Activated effector memory CD4-positive, alpha-beta T cell treated with anti-CD3 and anti-CD28 coated beads, Interleukin-2, amount 50 U/mL, for 16 hours (primary cell): ENCODE measurements around the gene LCE1D.

Source experiments
- DNase-seq: peaks from one replicate; pipeline ENCODE4 v3.0.0-alpha.2; 2020

Gene LCE1D, protein sequence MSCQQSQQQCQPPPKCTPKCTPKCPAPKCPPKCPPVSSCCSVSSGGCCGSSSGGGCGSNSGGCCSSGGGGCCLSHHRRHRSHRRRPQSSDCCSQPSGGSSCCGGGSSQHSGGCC

GRCh38 chr1:152796421-152796820, at the start of gene LCE1D:
Gene LCE1D, plus strand, starts transcription at chr1:152796721. Its CDS starts 1,074 bp downstream, at chr1:152797795.
- no peak for DNase-seq

- no peak for DNase-seq
Measured at GRCh38 chr1:152747831-152748230, 48.7 kb upstream of the LCE1D start.

DNA sequence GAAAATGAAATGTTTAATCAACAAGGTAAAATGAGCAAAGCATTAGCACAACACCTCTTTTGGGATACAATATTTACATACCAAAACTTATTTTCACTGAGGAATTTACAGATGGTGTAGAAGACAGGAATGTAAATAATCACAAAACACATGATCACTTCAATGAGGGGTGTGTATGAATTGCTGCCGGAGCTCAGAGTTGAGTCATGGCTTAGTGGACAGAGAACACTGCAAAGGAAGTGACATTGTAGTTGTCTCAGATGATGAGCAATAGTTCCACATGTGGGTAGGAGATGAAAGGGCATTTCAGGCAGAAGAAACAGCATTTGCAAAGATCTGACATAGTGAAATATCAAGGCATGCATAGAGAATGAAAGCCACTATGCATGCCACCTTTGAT, 44.3 kb upstream of the LCE1D start:
- no peak for DNase-seq

DNA sequence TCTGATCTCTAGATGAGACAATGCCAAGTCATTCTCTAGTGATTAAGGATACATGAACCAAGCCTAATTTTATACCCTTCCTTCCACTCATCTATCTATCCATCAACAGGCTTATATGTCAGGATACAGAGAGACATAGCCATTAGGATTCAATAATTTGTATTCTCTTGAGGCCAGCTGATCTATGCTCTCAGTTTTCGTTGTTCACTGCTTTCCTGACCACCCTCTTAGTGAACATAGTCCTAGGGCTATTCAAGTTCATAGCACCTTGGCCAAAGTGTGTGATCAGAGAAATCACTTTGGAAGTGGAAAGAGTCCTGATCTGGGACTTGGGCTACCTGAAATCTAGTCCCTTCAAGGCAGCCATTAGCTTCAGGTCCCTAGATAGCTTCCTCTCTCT, 42.9 kb upstream of the LCE1D start:
- no peak for DNase-seq

GRCh38 chr1:152756872-152757271, 39.6 kb upstream of the LCE1D start:
- DNase-seq: no peak

DNA sequence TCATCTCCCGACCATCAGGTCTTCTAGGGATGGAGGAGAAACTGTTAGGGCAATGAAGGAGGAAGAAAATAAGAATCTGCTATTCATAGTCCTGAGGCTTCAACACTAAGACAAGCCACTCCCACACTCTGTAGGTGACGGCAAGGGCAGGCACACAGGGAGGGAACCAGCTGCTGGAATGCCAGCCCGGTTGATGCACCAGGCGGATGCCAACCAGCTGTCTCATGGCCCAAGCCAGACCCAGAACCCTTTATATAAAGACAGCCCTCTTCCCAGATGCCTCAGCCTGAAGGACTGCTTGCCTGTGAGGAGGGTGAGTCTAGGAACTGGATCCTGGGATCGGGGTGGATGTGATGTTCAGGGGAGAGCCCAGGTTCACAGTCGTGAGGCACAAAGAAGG, 38.8 kb upstream of the LCE1D start, which contains the start of gene KPRP:
Gene KPRP (plus strand): TSS at position 279 of the 400 bp plus-strand sequence. CDS start 1,564 bp downstream, outside the sequence.
- DNase-seq: no peak

GRCh38 chr1:152758636-152759035, 37.9 kb upstream of the LCE1D start:
- no peak for DNase-seq

DNA sequence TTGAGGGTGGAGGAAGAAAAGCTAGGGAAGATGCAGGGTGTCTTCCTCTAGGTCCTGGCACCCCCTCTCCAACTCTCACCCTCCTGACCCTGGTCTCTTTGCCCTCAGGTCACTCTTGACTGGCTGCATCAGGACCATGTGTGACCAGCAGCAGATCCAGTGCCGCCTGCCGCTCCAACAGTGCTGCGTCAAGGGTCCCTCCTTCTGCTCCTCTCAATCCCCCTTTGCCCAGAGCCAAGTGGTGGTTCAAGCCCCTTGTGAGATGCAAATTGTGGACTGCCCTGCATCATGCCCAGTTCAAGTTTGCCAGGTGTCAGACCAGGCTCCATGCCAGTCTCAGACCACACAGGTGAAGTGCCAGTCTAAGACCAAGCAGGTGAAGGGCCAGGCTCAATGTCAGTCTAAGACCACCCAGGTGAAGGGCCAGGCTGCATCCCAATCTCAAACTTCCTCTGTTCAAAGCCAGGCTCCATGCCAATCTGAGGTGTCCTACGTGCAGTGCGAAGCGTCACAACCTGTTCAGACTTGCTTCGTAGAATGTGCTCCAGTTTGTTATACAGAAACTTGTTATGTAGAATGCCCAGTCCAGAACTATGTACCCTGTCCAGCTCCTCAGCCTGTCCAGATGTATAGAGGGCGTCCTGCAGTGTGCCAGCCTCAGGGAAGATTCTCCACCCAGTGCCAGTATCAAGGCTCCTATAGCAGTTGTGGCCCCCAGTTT, 36.9 kb upstream of the LCE1D start:
- no peak for DNase-seq

DNA sequence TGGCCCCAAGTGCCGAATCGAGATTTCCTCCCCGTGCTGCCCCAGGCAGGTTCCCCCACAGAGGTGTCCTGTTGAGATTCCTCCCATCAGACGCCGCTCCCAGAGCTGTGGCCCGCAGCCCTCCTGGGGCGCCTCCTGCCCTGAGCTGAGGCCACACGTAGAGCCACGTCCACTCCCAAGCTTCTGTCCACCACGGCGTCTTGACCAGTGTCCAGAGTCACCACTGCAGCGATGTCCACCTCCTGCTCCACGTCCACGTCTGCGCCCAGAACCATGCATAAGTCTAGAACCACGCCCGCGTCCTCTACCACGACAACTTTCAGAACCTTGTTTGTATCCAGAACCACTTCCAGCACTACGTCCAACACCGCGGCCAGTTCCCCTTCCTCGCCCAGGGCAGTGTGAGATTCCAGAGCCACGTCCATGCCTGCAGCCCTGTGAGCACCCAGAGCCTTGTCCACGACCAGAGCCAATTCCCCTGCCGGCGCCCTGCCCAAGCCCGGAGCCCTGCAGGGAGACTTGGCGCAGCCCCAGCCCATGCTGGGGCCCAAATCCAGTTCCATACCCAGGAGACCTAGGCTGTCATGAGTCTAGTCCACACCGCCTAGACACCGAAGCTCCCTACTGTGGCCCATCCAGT, 35.9 kb upstream of the LCE1D start:
- DNase-seq: no peak

GRCh38 chr1:152761609-152762213, 34.8 kb upstream of the LCE1D start:
- no peak for DNase-seq

GRCh38 chr1:152768847-152769533, 27.5 kb upstream of the LCE1D start:
- no peak for DNase-seq

- no peak for DNase-seq
Measured at GRCh38 chr1:152770411-152770810, 26.1 kb upstream of the LCE1D start.

DNA sequence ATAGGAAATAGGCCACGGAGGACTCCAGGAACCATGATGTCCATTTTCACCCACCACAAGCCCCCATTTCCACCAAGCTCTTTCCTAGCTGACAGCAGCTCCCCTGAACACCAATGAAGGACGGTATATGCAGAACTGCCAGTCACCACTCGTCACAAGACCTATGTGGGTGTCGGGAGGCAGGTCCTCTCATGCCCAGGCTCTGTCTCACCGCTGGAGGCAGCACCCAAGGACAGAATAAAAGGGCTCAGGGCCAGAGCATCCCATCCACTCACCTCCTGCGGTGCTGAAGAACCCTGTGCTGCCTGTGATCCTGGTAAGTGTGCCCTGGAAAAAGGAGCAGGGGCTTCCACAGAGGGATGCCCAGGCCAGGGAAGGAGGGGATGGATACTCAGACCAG, 21.6 kb upstream of the LCE1D start, which contains the start of gene LCE1F:
Gene LCE1F (plus strand): TSS at position 266 of the 400 bp plus-strand sequence. CDS start 1,232 bp downstream, outside the sequence.
- DNase-seq: no peak

DNA sequence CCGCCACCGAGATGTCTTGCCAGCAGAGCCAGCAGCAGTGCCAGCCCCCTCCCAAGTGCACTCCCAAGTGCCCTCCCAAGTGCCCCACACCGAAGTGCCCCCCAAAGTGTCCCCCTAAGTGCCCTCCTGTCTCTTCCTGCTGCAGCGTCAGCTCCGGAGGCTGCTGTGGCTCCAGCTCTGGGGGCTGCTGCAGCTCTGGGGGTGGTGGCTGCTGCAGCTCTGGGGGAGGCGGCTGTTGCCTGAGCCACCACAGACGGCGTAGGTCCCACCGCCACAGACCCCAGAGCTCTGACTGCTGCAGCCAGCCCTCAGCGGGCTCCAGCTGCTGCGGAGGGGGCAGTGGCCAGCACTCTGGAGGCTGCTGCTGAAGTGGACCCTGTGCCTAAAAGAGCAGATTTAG, 20.2 kb upstream of the LCE1D start:
- DNase-seq: no peak

GRCh38 chr1:152777510-152778137, 18.9 kb upstream of the LCE1D start:
- no peak for DNase-seq

DNA sequence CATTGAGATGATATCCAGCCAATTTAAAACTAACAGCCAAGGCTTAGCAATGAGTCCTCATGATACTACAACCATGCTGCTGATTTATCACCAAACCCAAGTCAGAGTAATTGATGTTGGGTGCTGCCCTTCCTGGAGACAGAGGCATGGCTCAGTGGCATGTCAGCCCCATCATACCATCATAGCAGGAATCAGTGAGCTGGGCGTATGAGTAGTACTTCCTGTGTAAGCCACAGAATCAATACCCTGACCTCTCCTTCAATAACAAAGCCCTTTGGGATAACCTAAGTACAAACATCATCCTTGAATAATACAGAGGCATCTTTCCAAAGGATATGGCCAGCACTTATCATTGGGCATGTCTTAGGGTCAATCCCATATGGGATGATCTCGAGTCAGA, 13.4 kb upstream of the LCE1D start:
- no peak for DNase-seq

- DNase-seq: no peak
Measured at GRCh38 chr1:152786077-152786476, 10.4 kb upstream of the LCE1D start, which contains the start of gene LCE1E. Gene LCE1E, plus strand, starts transcription at chr1:152786257. Its CDS starts 1,043 bp downstream, at chr1:152787300.

DNA sequence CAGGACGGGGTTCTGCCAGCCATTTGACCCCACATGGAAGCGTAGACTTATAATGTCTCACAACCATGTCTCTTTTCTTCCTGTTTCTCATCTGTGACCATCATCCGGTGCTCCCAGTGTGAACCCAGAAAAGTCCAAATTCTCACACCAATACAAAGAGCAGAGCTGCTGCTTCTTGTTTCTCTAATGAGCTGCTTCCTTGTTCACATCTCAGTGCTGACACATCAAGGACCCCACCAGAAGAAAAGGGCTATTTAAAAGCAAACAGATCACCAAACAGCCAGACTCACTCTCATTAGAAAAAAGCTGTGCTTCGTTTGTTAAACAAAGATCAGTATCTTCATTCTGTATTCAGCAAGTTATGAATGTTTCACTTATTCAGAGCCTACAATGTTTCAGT, 835 bp upstream of the LCE1D start:
- DNase-seq: no peak

DNA sequence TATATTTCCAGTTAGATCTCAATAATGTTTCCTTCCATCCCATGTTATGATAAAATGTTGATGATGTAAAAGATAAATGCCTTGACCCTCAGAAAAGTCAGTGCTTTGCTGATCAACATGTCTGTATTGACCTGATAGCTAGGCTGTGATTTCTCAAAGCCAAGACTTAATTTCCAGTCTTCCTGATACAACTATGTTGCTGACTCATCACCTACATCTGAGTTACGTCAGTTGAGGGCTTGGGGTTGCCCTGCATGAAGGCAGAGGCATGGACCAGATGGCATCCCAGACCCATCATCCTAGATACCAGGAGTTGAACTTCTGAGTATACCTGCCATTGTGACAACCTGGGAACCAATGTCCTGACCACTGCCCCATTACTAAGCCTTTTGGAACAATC, 4.8 kb downstream of the LCE1D start:
- no peak for DNase-seq

- DNase-seq: no peak
Measured at GRCh38 chr1:152806576-152806975, 10.1 kb downstream of the LCE1D start, which contains the start of gene LCE1C. Gene LCE1C, minus strand, starts transcription at chr1:152806651. Its CDS starts 1,173 bp downstream, at chr1:152805478.

DNA sequence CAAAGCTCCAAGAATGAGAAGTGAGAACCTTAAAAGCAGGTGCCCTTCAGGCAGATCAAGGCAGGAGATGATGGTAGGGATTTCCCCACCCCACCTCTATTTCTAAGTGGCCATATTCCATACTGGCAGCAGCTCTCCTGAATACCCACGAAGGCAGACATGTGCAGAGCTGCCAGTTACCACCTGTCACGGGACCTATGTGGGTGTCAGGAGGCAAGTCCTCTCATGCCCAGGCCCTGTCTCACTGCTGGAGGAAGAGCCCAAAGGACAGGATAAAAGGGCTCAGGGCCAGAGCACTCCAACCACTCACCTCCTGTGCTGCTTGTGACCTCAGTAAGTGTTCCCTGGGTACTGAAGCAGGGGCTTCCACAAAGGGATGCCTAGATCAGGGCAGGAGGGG, 14.5 kb downstream of the LCE1D start:
- DNase-seq: no peak

GRCh38 chr1:152811671-152812070, 15.2 kb downstream of the LCE1D start, which contains the start of gene LCE1B:
Gene LCE1B, plus strand, starts transcription at chr1:152811971. Its CDS starts 476 bp downstream, at chr1:152812447.
- no peak for DNase-seq
